Spleen (tissue), 11 donors: ENCODE results near the gene PEAR1. TPM values are rescaled to one million over a fixed set of nuclear protein-coding genes. Genes with fewer than 3 reads are reported as not detected.
A peak's percentile ranks its signal among the peaks of the same experiment; 100 is the strongest.

Source experiments
- DNase-seq: peaks from one replicate; pipeline ENCODE4 v3.0.0-alpha.2; 2020
- H3K27ac ChIP-seq, 8 donors: fragments of 200-600 bp; sonication (generic) in 7 of 8; 1 replicate in 4 of 8; 2 replicates in 4 of 8; pipeline versions ENCODE4 v1.5.0 to v1.8.0; 2016 to 2021; ENCODE audit warnings: inconsistent platforms in 4 of 8, mild to moderate bottlenecking in 4 of 8, moderate library complexity in 1 of 8
- H3K27me3 ChIP-seq, 7 donors: fragments of 200-600 bp; sonication (generic) in 6 of 7; replicated peaks in 1 of 7; 1 replicate in 4 of 7; 2 replicates in 3 of 7; pipeline versions ENCODE4 v1.5.0 to v1.8.0; 2016 to 2021; ENCODE audit warnings: inconsistent platforms in 3 of 7, mild to moderate bottlenecking in 1 of 7
- H3K36me3 ChIP-seq, 6 donors: fragments of 200-600 bp; sonication (generic) in 5 of 6; 1 replicate in 4 of 6; 2 replicates in 2 of 6; pipeline versions ENCODE4 v1.5.0 to v1.8.0; 2016 to 2021; ENCODE audit warnings: inconsistent platforms in 2 of 6
- H3K4me1 ChIP-seq, 6 donors: fragments of 200-600 bp; sonication (generic) in 5 of 6; 1 replicate in 3 of 6; 2 replicates in 3 of 6; pipeline versions ENCODE4 v1.5.0 to v1.8.0; 2016 to 2021; ENCODE audit warnings: inconsistent platforms in 3 of 6
- H3K4me3 ChIP-seq, 8 donors: fragments of 200-600 bp; sonication (generic) in 7 of 8; 1 replicate in 4 of 8; 2 replicates in 4 of 8; pipeline versions ENCODE4 v1.5.0 to v1.8.0; 2016 to 2021; ENCODE audit warnings: inconsistent platforms in 4 of 8, mild to moderate bottlenecking in 4 of 8, moderate library complexity in 2 of 8
- H3K9me3 ChIP-seq, 8 donors: fragments of 200-600 bp; sonication (generic) in 7 of 8; 1 replicate in 4 of 8; 2 replicates in 4 of 8; pipeline versions ENCODE4 v1.5.0 to v1.8.0; 2016 to 2021; ENCODE audit warnings: inconsistent platforms in 4 of 8
- POLR2A ChIP-seq, 3 donors: fragments of 450-650 bp; IDR thresholded peaks; one replicate each; pipeline ENCODE4 v1.5.1; 2017; ENCODE audit warnings: antibody characterized with exemption in 3 of 3, mild to moderate bottlenecking in 1 of 3
- POLR2AphosphoS5 ChIP-seq, 3 donors: sonication (generic); formaldehyde crosslinking; IDR thresholded peaks; one replicate each; pipeline ENCODE4 v1.5.1; 2017; ENCODE audit warnings: antibody characterized with exemption in 3 of 3
- WGBS, 5 donors: extraction: QIAGEN DNeasy Blood & Tissue Kit in 3 of 5; methylation state at CpG; one replicate each; pipeline versions ENCODE4 v1.1.5 to v1.1.7; 2013 to 2018; 5-methylcytosine and 5-hydroxymethylcytosine counted together
- intact Hi-C: fragments of 100-400 bp; cut with DNase I; formaldehyde crosslinking; loops from one replicate; pipeline ENCODE4 v1.15.0; 2023; ENCODE audit warnings: low total_unique reads
- polyA plus RNA-seq, 3 donors: library from polyadenylated mRNA; stranded (reverse); fragments of 200-250 nt; gene quantifications; one replicate each; pipeline ENCODE4 v1.2.1, GENCODE V29; 2013
- total RNA-seq, 7 donors: library from RNA; depleted of rRNA in 3 of 7; stranded (reverse); fragments of >200 nt in 3 of 7; fragmentation: NEBNext Ultra II Directional in 4 of 7; extraction: Animal tissue kit (Norgen Biotek cat#: 25700) in 4 of 7; gene quantifications; one replicate each; pipeline versions ENCODE4 v1.1.0 to v1.2.1, GENCODE V29; 2016 to 2021
- TF ChIP-seq, protein P1 (sequence below), 11 experiments: fragments of 200-600 bp in 7 of 11; fragments of 450-650 bp in 4 of 11; sonication (generic) in 4 of 11; IDR thresholded peaks in 8 of 11; conservative IDR thresholded peaks in 3 of 11; 1 replicate in 7 of 11; 2 replicates in 4 of 11; pipeline versions ENCODE4 v1.4.0 to v1.8.0; 2016 to 2021; ENCODE audit warnings: antibody characterized with exemption in 11 of 11, inconsistent platforms in 4 of 11, mild to moderate bottlenecking in 1 of 11
- donor health status: healthy with polysubstance abuse.
- donor health status: DM: no; HTN: no; CAD: no; lungs with moderate emphysema.
- donor health status: DM: no; HTN: no; CAD: no.
- donor health status: Bipolar disorder and iron deficiency.
- donor health status: healthy.
- donor health status: DM: no; HTN: no; CAD: no.
- donor health status: DM: yes; HTN: yes; CAD: no.

Gene PEAR1
- total and polyA plus RNA-seq, 10 donors, result 1.4 to 28.3 (median 20.2) TPM

DNA sequence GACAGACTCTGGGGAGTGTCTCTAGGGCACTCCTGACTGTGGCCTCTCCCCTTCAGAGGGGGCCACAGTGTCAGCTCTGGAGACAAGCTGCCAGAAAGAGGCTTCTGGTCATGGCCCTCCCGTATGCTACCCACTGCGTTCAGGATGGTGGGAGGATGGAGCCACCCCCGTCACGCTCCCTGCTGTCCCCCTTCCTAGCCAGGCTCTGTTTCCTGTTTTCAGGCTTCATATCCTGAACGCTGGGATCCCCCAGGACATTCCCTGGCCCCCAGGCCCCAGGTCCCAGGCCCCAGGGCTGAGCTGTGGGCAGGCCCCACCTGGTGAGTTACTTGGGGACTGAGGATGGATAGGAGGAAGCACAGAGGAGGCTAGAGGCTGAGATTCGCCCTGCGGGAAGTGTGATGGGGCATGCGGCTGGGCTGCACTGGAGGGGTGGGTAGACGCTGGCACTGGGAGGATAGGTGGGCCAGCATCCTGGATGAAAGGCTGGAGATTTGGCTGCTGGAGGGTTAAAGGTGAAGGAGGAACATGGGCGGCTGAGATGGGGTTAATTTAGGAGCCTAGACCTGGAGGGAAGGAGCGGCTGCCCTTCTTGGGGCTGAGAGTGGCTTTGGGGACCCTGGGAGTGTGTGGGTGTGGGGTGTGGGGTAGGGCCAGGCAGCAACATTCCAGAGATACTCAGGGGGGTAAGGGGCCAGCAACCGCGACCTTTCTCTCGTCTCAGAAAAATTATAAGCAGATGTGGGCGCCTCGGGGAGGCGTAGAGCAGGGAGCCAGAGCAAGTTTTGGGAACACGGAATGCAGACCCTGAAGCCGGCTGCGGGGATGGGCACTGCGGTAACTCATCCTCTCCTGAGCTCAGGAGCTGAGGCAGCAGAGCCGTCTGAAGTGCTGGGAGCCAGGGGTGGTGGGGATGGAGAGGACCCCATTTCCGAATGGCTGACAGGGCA lies 8.7 kb downstream of the PEAR1 start:
- no peak for TF ChIP-seq POLR2AphosphoS5 (IDR thresholded peaks at IDR 0.05)
- TF ChIP-seq, protein P1, sequence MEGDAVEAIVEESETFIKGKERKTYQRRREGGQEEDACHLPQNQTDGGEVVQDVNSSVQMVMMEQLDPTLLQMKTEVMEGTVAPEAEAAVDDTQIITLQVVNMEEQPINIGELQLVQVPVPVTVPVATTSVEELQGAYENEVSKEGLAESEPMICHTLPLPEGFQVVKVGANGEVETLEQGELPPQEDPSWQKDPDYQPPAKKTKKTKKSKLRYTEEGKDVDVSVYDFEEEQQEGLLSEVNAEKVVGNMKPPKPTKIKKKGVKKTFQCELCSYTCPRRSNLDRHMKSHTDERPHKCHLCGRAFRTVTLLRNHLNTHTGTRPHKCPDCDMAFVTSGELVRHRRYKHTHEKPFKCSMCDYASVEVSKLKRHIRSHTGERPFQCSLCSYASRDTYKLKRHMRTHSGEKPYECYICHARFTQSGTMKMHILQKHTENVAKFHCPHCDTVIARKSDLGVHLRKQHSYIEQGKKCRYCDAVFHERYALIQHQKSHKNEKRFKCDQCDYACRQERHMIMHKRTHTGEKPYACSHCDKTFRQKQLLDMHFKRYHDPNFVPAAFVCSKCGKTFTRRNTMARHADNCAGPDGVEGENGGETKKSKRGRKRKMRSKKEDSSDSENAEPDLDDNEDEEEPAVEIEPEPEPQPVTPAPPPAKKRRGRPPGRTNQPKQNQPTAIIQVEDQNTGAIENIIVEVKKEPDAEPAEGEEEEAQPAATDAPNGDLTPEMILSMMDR (IDR thresholded peaks at IDR 0.05 in 8 of 11, conservative IDR thresholded peaks at IDR 0.05 in 3 of 11), result no peak
- TF ChIP-seq POLR2A (IDR thresholded peaks at IDR 0.05), result no peak
- 66 to 81% (median 77%) methylated on average over 22 to 23 of the region's 23 CpGs for WGBS, 5 donors
- Histone ChIP-seq H3K9me3 (no peaks in the 10 kb centered on the region), H3K4me3 (no peak overlapping the region), H3K27ac (peak overlapping the region in 5 of 8 donors; percentile 15 to 89 (median 68)), H3K4me1 (peaks cover 7 to 94% (median 47%) of the 10 kb centered on the region in 6 donors), H3K27me3 (peaks cover 0 to 36% (median 0%) of the 10 kb centered on the region in 7 donors), H3K36me3 (peaks cover 0 to 14% (median 0%) of the 10 kb centered on the region in 6 donors)
- intact Hi-C loops, result no loop called here
- no peak for DNase-seq

DNA sequence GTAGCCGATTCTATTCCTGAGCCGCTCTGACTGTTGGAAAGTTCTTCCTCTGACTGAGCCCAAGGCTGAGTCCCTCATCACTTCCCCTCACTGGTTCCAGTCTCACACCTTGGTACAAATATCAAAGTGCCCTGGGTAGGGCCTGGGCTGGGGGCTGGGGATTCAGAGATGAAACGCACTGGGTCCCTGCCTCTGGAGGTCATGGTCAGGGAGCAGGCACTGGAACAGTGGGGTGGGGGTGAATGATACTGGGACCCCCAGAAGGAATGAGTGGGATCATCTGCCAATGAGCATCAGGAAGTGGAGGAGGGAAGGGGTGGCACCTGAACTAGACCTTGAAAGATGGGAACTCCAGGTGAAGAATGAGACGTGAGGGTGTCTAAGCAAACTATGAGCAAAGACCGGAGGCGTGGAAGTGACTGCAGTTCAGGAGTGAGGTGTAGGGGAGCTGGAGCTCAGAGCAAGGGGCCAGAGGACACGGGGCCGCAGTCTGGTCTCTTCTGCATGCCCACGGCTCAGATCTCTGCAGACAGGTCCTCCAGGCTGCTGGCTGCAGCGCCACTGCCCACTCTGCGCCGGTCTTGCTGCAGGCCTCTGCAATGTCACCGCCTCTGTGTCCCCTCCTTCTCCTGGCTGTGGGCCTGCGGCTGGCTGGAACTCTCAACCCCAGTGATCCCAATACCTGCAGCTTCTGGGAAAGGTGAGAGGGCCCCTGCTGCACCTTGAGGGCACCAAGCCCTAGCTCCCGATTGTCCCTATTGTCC lies 10.0 kb downstream of the PEAR1 start:
- Histone ChIP-seq H3K4me3 (no peak overlapping the region), H3K27ac (peak overlapping the region in 6 of 8 donors; percentile 44 to 89 (median 58)), H3K36me3 (peaks cover 0 to 26% (median 0%) of the 10 kb centered on the region in 6 donors), H3K27me3 (peaks cover 0 to 25% (median 0%) of the 10 kb centered on the region in 7 donors), H3K9me3 (no peaks in the 10 kb centered on the region), H3K4me1 (peaks cover 5 to 85% (median 37%) of the 10 kb centered on the region in 6 donors)
- 74 to 85% (median 79%) methylated on average over 15 of the region's 15 CpGs for WGBS, 5 donors
- intact Hi-C loops, result no loop called here
- DNase-seq, result no peak
- TF ChIP-seq, protein P1 (IDR thresholded peaks at IDR 0.05 in 8 of 11, conservative IDR thresholded peaks at IDR 0.05 in 3 of 11), result no peak
- TF ChIP-seq POLR2A (IDR thresholded peaks at IDR 0.05), result no peak

GRCh38 chr1:156904187-156904959 lies 10.9 kb downstream of the PEAR1 start:
- peaks cover 0 to 19% (median 0%) of the 10 kb centered on the region in 7 donors for H3K27me3 ChIP-seq
- H3K27ac ChIP-seq, result peak overlapping the region in 7 of 8 donors; percentile 41 to 89 (median 52)
- TF ChIP-seq POLR2A (IDR thresholded peaks at IDR 0.05) (no peak), POLR2AphosphoS5 (IDR thresholded peaks at IDR 0.05) (no peak)
- TF ChIP-seq, protein P1 (IDR thresholded peaks at IDR 0.05 in 8 of 11, conservative IDR thresholded peaks at IDR 0.05 in 3 of 11), result no peak
- 64 to 80% (median 79%) methylated on average over 18 to 19 of the region's 19 CpGs for WGBS, 5 donors
- peaks cover 0 to 34% (median 1%) of the 10 kb centered on the region in 6 donors for H3K36me3 ChIP-seq
- intact Hi-C loops, result no loop called here
- no peak for DNase-seq
- H3K9me3 ChIP-seq, result no peaks in the 10 kb centered on the region
- H3K4me3 ChIP-seq, result no peak overlapping the region
- H3K4me1 ChIP-seq, result peaks cover 3 to 77% (median 29%) of the 10 kb centered on the region in 6 donors
